HG03039 (cell line): Measurements from ENCODE around the gene RNF214.
"Not testable (repeated sequence)": the region's sequence is repeated elsewhere in the genome, so short reads cannot be mapped to it uniquely, and the experiment has no call there.

Experiments used
- ATAC-seq: cut with Tn5 transposase; IDR thresholded peaks from one replicate; pipeline ENCODE4 v1.9.1; 2021; ENCODE audit warnings: mild to moderate bottlenecking, moderate library complexity; ENCODE audit not compliant: unreplicated experiment

The RNF214 gene

GRCh38 chr11:117229931-117230285 lies 2.6 kb upstream of the RNF214 start:
- no peak for ATAC-seq

- ATAC-seq, result no peak
Observed at GRCh38 chr11:117230286-117230961, 2.0 kb upstream of the RNF214 start.

GRCh38 chr11:117230999-117231841 lies 1.3 kb upstream of the RNF214 start:
- ATAC-seq, result no peak

- ATAC-seq, result no peak
Observed at GRCh38 chr11:117231842-117232091, 704 bp upstream of the RNF214 start, which contains the start of gene PCSK7. Gene PCSK7 (minus strand): TSS chr11:117232073. CDS start chr11:117229844, 2,229 bp downstream.

GRCh38 chr11:117232911-117233409 lies 489 bp downstream of the RNF214 start:
- no peak for ATAC-seq

GRCh38 chr11:117238221-117238620 lies 5.8 kb downstream of the RNF214 start:
- ATAC-seq, result no peak

GRCh38 chr11:117239295-117239694 lies 6.8 kb downstream of the RNF214 start:
- no peak for ATAC-seq

- ATAC-seq, result no peak
Observed at GRCh38 chr11:117248341-117248740, 15.9 kb downstream of the RNF214 start.

- ATAC-seq, result no peak
Observed at GRCh38 chr11:117249571-117249970, 17.1 kb downstream of the RNF214 start.

- ATAC-seq, result no peak
Observed at GRCh38 chr11:117251506-117251905, 19.0 kb downstream of the RNF214 start.

- no peak for ATAC-seq
Observed at GRCh38 chr11:117255966-117256365, 23.5 kb downstream of the RNF214 start.

- no peak for ATAC-seq
Observed at GRCh38 chr11:117256573-117256972, 24.1 kb downstream of the RNF214 start.

- no peak for ATAC-seq
Observed at GRCh38 chr11:117258576-117258975, 26.1 kb downstream of the RNF214 start.

- ATAC-seq, result no peak
Observed at GRCh38 chr11:117259417-117259816, 26.9 kb downstream of the RNF214 start.

GRCh38 chr11:117264624-117265323 lies 32.3 kb downstream of the RNF214 start:
- not testable (repeated sequence) for ATAC-seq

- no peak for ATAC-seq
Observed at GRCh38 chr11:117265745-117266144, 33.3 kb downstream of the RNF214 start.

GRCh38 chr11:117269856-117270255 lies 37.4 kb downstream of the RNF214 start:
- no peak for ATAC-seq

GRCh38 chr11:117271208-117271607 lies 38.7 kb downstream of the RNF214 start:
- no peak for ATAC-seq

GRCh38 chr11:117272175-117272574 lies 39.7 kb downstream of the RNF214 start:
- ATAC-seq, result not testable (repeated sequence)

- no peak for ATAC-seq
Observed at GRCh38 chr11:117273550-117274289, 41.2 kb downstream of the RNF214 start.

GRCh38 chr11:117278347-117278746 lies 45.9 kb downstream of the RNF214 start:
- ATAC-seq, result no peak
